ENCODE measurements around the gene ADAMTSL5. TPM values are rescaled to one million over a fixed set of nuclear protein-coding genes. Genes with fewer than 3 reads are reported as not detected.

Gene ADAMTSL5
- total RNA-seq, 4 donors from 2014 or later = 0.46 to 7.0 (median 4.6) TPM

DNA sequence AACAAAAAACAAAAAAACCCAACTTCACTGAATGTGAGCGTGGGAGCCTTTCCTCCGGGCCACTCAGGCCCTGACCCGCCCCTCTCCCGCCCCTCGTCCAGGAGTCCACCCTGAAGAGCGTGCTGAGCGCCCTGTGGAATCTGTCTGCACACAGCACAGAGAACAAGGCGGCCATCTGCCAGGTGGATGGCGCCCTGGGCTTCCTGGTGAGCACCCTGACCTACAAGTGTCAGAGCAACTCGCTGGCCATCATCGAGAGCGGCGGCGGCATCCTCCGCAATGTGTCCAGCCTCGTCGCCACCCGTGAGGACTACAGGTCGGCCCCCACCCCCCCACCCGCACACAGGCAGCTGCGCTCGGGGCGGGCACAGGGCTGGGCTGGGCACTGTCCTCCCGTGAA, 51.0 kb downstream of the ADAMTSL5 start:
- DNase-seq (ENCODE audit: low spot score in 2 of 2) = no peak
- intact Hi-C loops (cut with DNase I; ENCODE audit: low total_unique reads) = no loop called here
- TF ChIP-seq POLR2A (IDR thresholded peaks at IDR 0.05) = no peak
- TF ChIP-seq, protein P1, sequence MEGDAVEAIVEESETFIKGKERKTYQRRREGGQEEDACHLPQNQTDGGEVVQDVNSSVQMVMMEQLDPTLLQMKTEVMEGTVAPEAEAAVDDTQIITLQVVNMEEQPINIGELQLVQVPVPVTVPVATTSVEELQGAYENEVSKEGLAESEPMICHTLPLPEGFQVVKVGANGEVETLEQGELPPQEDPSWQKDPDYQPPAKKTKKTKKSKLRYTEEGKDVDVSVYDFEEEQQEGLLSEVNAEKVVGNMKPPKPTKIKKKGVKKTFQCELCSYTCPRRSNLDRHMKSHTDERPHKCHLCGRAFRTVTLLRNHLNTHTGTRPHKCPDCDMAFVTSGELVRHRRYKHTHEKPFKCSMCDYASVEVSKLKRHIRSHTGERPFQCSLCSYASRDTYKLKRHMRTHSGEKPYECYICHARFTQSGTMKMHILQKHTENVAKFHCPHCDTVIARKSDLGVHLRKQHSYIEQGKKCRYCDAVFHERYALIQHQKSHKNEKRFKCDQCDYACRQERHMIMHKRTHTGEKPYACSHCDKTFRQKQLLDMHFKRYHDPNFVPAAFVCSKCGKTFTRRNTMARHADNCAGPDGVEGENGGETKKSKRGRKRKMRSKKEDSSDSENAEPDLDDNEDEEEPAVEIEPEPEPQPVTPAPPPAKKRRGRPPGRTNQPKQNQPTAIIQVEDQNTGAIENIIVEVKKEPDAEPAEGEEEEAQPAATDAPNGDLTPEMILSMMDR (IDR thresholded peaks at IDR 0.05) = no peak
- H3K4me3 ChIP-seq (ENCODE audit: low read depth, poor library complexity, severe bottlenecking) = no peak overlapping the region
- 94 to 95% methylated on average over 10 to 24 of the region's 24 CpGs for WGBS, 2 donors

DNA sequence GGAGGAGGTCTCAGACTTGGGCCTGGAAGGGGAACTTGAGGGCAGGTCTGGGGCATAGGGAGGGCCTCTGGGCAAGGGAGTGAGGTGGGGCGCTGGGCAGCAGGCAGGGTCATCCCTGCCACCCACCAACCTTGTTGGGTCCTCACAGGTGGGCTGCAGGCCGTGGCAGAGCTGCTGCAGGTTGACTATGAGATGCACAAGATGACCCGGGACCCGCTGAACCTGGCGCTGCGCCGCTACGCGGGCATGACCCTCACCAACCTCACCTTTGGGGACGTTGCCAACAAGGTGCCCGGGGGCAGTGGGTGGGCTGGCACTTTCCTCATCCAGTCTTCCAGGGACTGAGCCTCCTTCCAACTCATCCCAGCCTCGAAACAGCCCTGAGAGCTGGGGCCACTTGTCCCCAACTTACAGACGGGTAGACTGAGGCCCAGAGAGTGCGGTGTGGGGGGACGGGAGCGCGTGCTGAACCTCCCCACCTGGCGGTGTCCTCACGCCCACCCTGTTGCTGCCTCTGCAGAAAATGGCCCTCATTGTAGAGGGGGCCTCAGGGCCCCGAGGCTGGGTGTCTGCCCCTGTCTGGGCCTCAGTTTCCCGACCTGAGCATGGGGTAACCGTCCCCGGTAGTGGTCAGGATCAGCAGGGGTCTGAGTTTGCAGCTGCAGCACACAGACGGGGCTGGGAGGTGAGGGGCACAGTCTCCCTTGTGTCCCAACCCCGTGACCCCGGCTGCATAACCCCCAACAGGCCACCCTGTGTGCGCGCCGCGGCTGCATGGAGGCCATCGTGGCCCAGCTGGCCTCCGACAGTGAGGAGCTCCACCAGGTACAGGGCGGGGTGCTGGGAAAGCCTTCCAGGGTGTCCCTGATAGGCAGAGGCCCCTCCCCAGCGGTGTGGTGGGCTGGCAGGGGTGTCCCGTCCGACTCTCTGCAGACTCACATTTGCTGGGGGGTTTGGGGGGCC, 52.5 kb downstream of the ADAMTSL5 start:
- no peak for DNase-seq (ENCODE audit: low spot score in 2 of 2)
- intact Hi-C loops (cut with DNase I; ENCODE audit: low total_unique reads) = no loop called here
- H3K4me3 ChIP-seq (ENCODE audit: low read depth, poor library complexity, severe bottlenecking) = no peak overlapping the region
- WGBS, 2 donors = 91 to 92% methylated on average over 20 to 23 of the region's 36 CpGs
- TF ChIP-seq, protein P1 (IDR thresholded peaks at IDR 0.05) = no peak
- no peak for TF ChIP-seq POLR2A (IDR thresholded peaks at IDR 0.05)

DNA sequence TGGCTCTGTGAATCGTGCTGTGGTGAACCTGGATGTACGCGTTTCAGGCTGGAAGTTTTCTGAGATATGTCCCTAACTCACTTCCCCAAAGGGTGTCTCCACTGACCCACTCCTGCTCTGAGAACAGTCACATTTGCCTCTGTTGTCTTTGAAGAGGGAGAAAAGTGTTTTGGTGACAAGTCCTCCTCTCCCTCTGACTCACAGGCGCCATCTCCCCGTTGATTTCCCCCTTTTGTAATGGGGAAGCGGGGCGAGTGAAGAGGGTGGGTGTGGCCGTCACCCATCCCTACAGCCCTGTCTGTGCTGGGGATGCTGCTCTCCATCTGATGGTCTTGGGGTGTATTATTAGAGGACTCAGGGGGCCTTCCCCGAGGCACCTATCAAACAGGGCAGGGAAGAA, 53.3 kb downstream of the ADAMTSL5 start:
- TF ChIP-seq POLR2A (IDR thresholded peaks at IDR 0.05) = no peak
- TF ChIP-seq, protein P1 (IDR thresholded peaks at IDR 0.05) = no peak
- no peak overlapping the region for H3K4me3 ChIP-seq (ENCODE audit: low read depth, poor library complexity, severe bottlenecking)
- intact Hi-C loops (cut with DNase I; ENCODE audit: low total_unique reads) = no loop called here
- 76% methylated on average over 9 of the region's 9 CpGs for WGBS, 2 donors
- no peak for DNase-seq (ENCODE audit: low spot score in 2 of 2)

DNA sequence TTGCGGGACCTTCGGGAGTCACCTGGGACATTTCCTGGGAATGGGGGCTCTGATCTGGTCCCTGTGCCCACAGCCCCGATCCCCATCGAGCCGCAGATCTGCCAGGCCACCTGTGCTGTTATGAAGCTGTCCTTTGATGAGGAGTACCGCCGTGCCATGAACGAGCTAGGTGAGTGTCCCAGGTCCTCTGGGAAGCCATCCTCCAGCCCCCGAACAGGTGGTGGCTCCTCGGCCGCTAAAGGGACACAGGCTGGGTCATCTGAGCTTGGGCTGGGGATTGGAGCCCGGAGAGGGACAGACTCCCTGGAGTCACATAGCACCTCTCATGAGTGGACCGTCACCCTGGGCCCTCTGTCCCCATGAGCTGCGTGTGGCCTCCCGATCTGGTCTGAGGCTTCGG, 54.9 kb downstream of the ADAMTSL5 start:
- no peak for TF ChIP-seq POLR2A (IDR thresholded peaks at IDR 0.05)
- TF ChIP-seq, protein P1 (IDR thresholded peaks at IDR 0.05) = no peak
- DNase-seq (ENCODE audit: low spot score in 2 of 2) = no peak
- H3K4me3 ChIP-seq (ENCODE audit: low read depth, poor library complexity, severe bottlenecking) = no peak overlapping the region
- 76 to 82% methylated on average over 9 to 14 of the region's 16 CpGs for WGBS, 2 donors
- intact Hi-C loops (cut with DNase I; ENCODE audit: low total_unique reads) = no loop called here

DNA sequence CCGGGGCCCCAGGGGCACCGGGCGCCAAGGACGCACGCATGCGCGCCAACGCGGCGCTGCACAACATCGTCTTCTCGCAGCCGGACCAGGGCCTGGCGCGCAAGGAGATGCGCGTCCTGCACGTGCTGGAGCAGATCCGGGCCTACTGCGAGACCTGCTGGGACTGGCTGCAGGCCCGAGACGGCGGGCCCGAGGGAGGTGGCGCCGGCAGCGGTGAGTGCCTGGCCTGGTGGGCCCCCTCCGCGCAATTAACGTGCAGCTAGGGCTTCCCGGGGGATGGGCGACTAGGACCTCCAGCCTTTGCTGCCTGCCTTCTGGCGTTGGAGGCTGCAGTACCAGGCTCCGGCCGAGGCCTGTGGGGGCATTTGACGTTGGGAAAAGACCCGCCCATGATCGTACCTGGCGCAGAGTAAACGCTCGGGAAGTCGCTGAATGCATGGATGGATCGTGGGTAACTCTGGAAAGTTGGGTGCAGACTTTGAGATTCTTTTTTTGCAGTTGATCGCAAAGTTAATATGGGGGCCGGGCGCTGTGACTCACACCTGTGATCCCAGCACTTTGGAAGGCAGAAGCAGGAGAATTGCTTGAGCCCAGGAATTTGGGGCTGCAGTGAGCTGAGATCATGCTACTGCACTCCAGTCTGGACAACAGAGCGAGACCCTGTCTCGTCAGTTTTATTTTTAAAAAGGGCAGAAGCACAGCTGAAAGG, 55.6 kb downstream of the ADAMTSL5 start:
- H3K4me3 ChIP-seq (ENCODE audit: low read depth, poor library complexity, severe bottlenecking) = no peak overlapping the region
- DNase-seq (ENCODE audit: low spot score in 2 of 2) = no peak
- WGBS, 2 donors = 15 to 20% methylated on average over 21 to 29 of the region's 48 CpGs
- no peak for TF ChIP-seq POLR2A (IDR thresholded peaks at IDR 0.05)
- TF ChIP-seq, protein P1 (IDR thresholded peaks at IDR 0.05) = no peak
- intact Hi-C loops (cut with DNase I; ENCODE audit: low total_unique reads) = no loop called here

All from lower leg skin (tissue), 4 donors.